K562 (cell line): ENCODE measurements around the gene MICAL2.

Experiments used
- CTCF ChIP-seq, 3 experiments: IDR thresholded peaks in 2 of 3; conservative IDR thresholded peaks in 1 of 3; 2 replicates each; pipeline ENCODE4 v1.5.1; 2011 to 2012; ENCODE audit warnings: low read length in 3 of 3, mild to moderate bottlenecking in 3 of 3, control low read depth in 2 of 3, improper control_type of control experiment in 1 of 3, inconsistent platforms in 1 of 3, low read depth in 1 of 3, mixed read lengths in 1 of 3, moderate library complexity in 1 of 3; ENCODE audit not compliant: insufficient read depth in 2 of 3
- MCM7 ChIP-seq, 2 experiments: fragments of 450-650 bp; IDR thresholded peaks; 2 replicates each; pipeline ENCODE4 v1.6.1; 2016 to 2018
- ZNF444 ChIP-seq: fragments of 250-450 bp; sonication (Bioruptor Pico); IDR thresholded peaks from 2 replicates; pipeline ENCODE4 v1.4.0; 2020; ENCODE audit warnings: mild to moderate bottlenecking, moderate library complexity
- ZNF639 ChIP-seq, 2 experiments: fragments of 200-800 bp in 1 of 2; sonication (Bioruptor generic) in 1 of 2; sonication (generic) in 1 of 2; formaldehyde crosslinking in 1 of 2; IDR thresholded peaks in 1 of 2; conservative IDR thresholded peaks in 1 of 2; 2 replicates each; pipeline versions ENCODE4 v1.5.0 to v1.6.1; 2016 to 2020; ENCODE audit warnings: missing compliant biosample characterization in 1 of 2, missing genetic modification characterization in 1 of 2, missing genetic modification reagents in 1 of 2

- TF ChIP-seq ZNF639 (CRISPR knock-in tag; conservative IDR thresholded peaks at IDR 0.05 in 1 of 2, IDR thresholded peaks at IDR 0.05 in 1 of 2) (no peak), CTCF (IDR thresholded peaks at IDR 0.05 in 2 of 3, conservative IDR thresholded peaks at IDR 0.05 in 1 of 3; ENCODE audit: insufficient read depth in 2 of 3, low read depth in 1 of 3, low read length in 3 of 3) (no peak), MCM7 (IDR thresholded peaks at IDR 0.05) (no peak), ZNF444 (no peak)
Observed at GRCh38 chr11:12164061-12165014, 53.9 kb downstream of the MICAL2 start.
